ENCODE results near the gene KNTC1.
"Not testable (repeated sequence)": the region's sequence is repeated elsewhere in the genome, so short reads cannot be mapped to it uniquely, and the experiment has no call there.

DNA sequence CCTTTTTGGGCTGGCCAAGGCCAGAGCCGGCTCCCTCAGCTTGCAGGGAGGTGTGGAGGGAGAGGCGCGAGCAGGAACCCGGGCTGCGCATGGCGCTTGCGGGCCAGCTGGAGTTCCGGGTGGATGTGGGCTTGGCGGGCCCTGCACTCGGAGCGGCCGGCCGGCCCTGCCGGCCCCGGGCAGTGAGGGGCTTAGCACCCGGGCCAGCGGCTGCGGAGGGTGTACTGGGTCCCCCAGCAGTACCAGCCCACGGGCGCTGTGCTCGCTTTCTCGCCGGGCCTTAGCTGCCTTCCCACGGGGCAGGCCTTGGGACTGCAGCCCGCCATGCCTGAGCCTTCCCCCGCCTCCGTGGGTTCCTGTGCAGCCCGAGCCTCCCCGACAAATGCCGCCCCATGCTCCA, 64.9 kb downstream of the KNTC1 start:
- TF ChIP-seq, protein P1, sequence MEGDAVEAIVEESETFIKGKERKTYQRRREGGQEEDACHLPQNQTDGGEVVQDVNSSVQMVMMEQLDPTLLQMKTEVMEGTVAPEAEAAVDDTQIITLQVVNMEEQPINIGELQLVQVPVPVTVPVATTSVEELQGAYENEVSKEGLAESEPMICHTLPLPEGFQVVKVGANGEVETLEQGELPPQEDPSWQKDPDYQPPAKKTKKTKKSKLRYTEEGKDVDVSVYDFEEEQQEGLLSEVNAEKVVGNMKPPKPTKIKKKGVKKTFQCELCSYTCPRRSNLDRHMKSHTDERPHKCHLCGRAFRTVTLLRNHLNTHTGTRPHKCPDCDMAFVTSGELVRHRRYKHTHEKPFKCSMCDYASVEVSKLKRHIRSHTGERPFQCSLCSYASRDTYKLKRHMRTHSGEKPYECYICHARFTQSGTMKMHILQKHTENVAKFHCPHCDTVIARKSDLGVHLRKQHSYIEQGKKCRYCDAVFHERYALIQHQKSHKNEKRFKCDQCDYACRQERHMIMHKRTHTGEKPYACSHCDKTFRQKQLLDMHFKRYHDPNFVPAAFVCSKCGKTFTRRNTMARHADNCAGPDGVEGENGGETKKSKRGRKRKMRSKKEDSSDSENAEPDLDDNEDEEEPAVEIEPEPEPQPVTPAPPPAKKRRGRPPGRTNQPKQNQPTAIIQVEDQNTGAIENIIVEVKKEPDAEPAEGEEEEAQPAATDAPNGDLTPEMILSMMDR (IDR thresholded peaks at IDR 0.05): not testable (repeated sequence)
- TF ChIP-seq POLR2A (IDR thresholded peaks at IDR 0.05): not testable (repeated sequence)

All from uterus (tissue), 2 donors.